Stimulated activated CD4-positive, alpha-beta T cell treated with anti-CD3 and anti-CD28 coated beads, Interleukin-15, amount 100 ng/mL, for 48 hours (primary cell): Measurements from ENCODE around the gene OR5M8.

Experiments used
- DNase-seq, 2 donors: peaks; one replicate each; pipeline ENCODE4 v3.0.0-alpha.2; 2020; ENCODE audit warnings: low read depth in 2 of 2

Gene OR5M8

GRCh38 chr11:56491270-56491669, at the start of gene OR5M8:
Gene OR5M8 (minus strand): TSS chr11:56491370. CDS start chr11:56491370, 0 bp downstream.
- DNase-seq: no peak

GRCh38 chr11:56533054-56533740, 42.0 kb upstream of the OR5M8 start:
- DNase-seq: no peak

- DNase-seq: no peak
Measured at GRCh38 chr11:56531856-56532255, 40.7 kb upstream of the OR5M8 start.

GRCh38 chr11:56522008-56522407, 30.8 kb upstream of the OR5M8 start:
- DNase-seq: no peak

GRCh38 chr11:56513280-56513679, 22.1 kb upstream of the OR5M8 start:
- DNase-seq: no peak

- DNase-seq: no peak
Measured at GRCh38 chr11:56509439-56509838, 18.3 kb upstream of the OR5M8 start.

- no peak for DNase-seq
Measured at GRCh38 chr11:56497010-56497409, 5.8 kb upstream of the OR5M8 start.

GRCh38 chr11:56495117-56495516, 3.9 kb upstream of the OR5M8 start:
- no peak for DNase-seq

- DNase-seq: no peak
Measured at GRCh38 chr11:56486801-56487200, 4.4 kb downstream of the OR5M8 start.

GRCh38 chr11:56474729-56475235, 16.4 kb downstream of the OR5M8 start:
- no peak for DNase-seq

- DNase-seq: no peak
Measured at GRCh38 chr11:56473252-56473651, 17.9 kb downstream of the OR5M8 start, which contains the start of gene OR5M3. Gene OR5M3 (minus strand): TSS chr11:56473352. CDS start chr11:56470497, 2,855 bp downstream.

GRCh38 chr11:56457076-56457475, 34.1 kb downstream of the OR5M8 start:
- no peak for DNase-seq

- no peak for DNase-seq
Measured at GRCh38 chr11:56453521-56453920, 37.6 kb downstream of the OR5M8 start.
